ENCODE measurements around the gene LY6G6D. TPM values are rescaled to one million over a fixed set of nuclear protein-coding genes. Genes with fewer than 3 reads are reported as not detected.

LY6G6D gene
- total and polyA plus RNA-seq, 2 of the 13 experiments (the other 11 are each of a cell fraction or from before 2014, with no cell fraction given), result not detected

GRCh38 chr6:31702819-31703716 lies 12.1 kb upstream of the LY6G6D start, which contains the start of gene ABHD16A (continued):
- no peak for TF ChIP-seq HES4 (CRISPR knock-in tag; IDR thresholded peaks at IDR 0.05; ENCODE audit: borderline replicate concordance)
- peak; percentile 89 for TF ChIP-seq GATAD1 (CRISPR knock-in tag; IDR thresholded peaks at IDR 0.05)
- peak; percentile 73 for TF ChIP-seq MED8 (CRISPR knock-in tag; IDR thresholded peaks at IDR 0.05; ENCODE audit: insufficient replicate concordance)
- TF ChIP-seq HNF4G (IDR thresholded peaks at IDR 0.05; ENCODE audit: borderline replicate concordance, low read depth, low read length), result peak; percentile 63; the same call in 1 of the 2 replicates
- 0 out of 2 replicates have a peak, but pooled peaks have one; percentile 35 for TF ChIP-seq HNF4G (CRISPR knock-in tag; IDR thresholded peaks at IDR 0.05; ENCODE audit: borderline replicate concordance, low read depth)
- TF ChIP-seq EP300 (IDR thresholded peaks at IDR 0.05; ENCODE audit: low read depth in 2 of 2, low read length in 2 of 2), result peak; percentile 56 to 79; a peak in 3 of 4 replicates
- no peak for TF ChIP-seq EP300 (CRISPR knock-in tag; IDR thresholded peaks at IDR 0.05; ENCODE audit: borderline replicate concordance)
- TF ChIP-seq CEBPG (CRISPR knock-in tag; IDR thresholded peaks at IDR 0.05), result peak; percentile 100
- peak; percentile 56; the same call in 1 of the 2 replicates for TF ChIP-seq ZNF441 (CRISPR knock-in tag; IDR thresholded peaks at IDR 0.05; ENCODE audit: borderline replicate concordance)
- TF ChIP-seq ZBTB26 (CRISPR knock-in tag; IDR thresholded peaks at IDR 0.05; ENCODE audit: borderline replicate concordance), result peak; percentile 40; the same call in 1 of the 2 replicates
- TF ChIP-seq ZNF512B (CRISPR knock-in tag; IDR thresholded peaks at IDR 0.05; ENCODE audit: borderline replicate concordance), result no peak
- TF ChIP-seq POGZ (CRISPR knock-in tag; IDR thresholded peaks at IDR 0.05), result peak; percentile 79
- TF ChIP-seq NFAT5 (CRISPR knock-in tag; IDR thresholded peaks at IDR 0.05), result no peak
- 0 out of 2 replicates have a peak, but pooled peaks have one; percentile 26 for TF ChIP-seq SATB2 (CRISPR knock-in tag; IDR thresholded peaks at IDR 0.05)
- no peak for TF ChIP-seq SUZ12 (IDR thresholded peaks at IDR 0.05; ENCODE audit: low read depth, low read length)
- TF ChIP-seq ZNF678 (CRISPR knock-in tag; IDR thresholded peaks at IDR 0.05), result no peak
- TF ChIP-seq ZMYM4 (CRISPR knock-in tag; IDR thresholded peaks at IDR 0.05), result peak; percentile 92
- TF ChIP-seq CREB3 (CRISPR knock-in tag; IDR thresholded peaks at IDR 0.05), result peak; percentile 36; the same call in 1 of the 2 replicates

Measured in HepG2 (cell line).